Measurements from ENCODE around the gene ARHGAP6. TPM values are rescaled to one million over a fixed set of nuclear protein-coding genes. Genes with fewer than 3 reads are reported as not detected.

The ARHGAP6 gene
- polyA plus RNA-seq, 4 donors, result 14.1 to 18.6 (median 15.7) TPM

DNA sequence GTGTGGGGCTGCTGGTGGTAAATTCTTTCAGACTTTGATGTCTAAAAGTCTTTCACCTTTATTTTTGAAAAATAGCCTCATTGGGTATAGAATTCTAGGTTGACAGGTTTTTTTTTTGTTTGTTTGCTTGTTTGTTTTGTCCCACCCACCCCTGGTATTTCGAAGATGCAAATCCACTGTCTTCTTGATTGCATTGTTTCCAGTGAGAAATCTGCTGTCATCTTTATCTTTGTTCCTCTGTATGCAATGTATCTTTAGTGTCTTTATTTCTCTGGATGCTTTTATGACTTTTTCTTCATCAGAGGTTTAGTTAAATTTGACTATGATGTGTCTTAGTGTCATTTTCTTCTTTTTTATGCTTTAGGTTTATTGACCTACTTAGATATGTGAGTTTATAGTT is 575.9 kb downstream of the ARHGAP6 start:
- DNase-seq (ENCODE audit: low read depth in 4 of 4, low spot score in 3 of 4), result no peak

Other genes starting within 250 kb of the ARHGAP6 start
- gene MSL3, start 92.3 kb upstream of the ARHGAP6 start, polyA plus RNA-seq (ENCODE audit: insufficient read length in 4 of 4), result 10 to 100 TPM; 33.5 to 48.7 (median 40.4) TPM

Data from right renal pelvis (tissue), 4 donors.